Neutrophil (primary cell): ENCODE measurements around the gene MT1M.
"Not testable (repeated sequence)": the region's sequence is repeated elsewhere in the genome, so short reads cannot be mapped to it uniquely, and the experiment has no call there.

Experiments
- H3K27ac ChIP-seq: fragments of 200-600 bp; sonication (generic); 2 replicates; pipeline ENCODE4 v1.5.1; 2016; ENCODE audit warnings: mild to moderate bottlenecking, moderate library complexity
- H3K27me3 ChIP-seq: fragments of 200-600 bp; sonication (generic); 2 replicates; pipeline ENCODE4 v1.6.0; 2016; ENCODE audit warnings: mild to moderate bottlenecking
- H3K36me3 ChIP-seq: fragments of 200-600 bp; sonication (generic); 2 replicates; pipeline ENCODE4 v1.5.1; 2017
- H3K4me1 ChIP-seq, 2 experiments: fragments of 200-600 bp in 1 of 2; sonication (generic) in 1 of 2; 1 replicate in 1 of 2; 2 replicates in 1 of 2; pipeline versions ENCODE4 v1.5.1 to v1.6.1; 2013 to 2016; ENCODE audit warnings: low read depth in 1 of 2, low read length in 1 of 2, mild to moderate bottlenecking in 1 of 2, moderate library complexity in 1 of 2; ENCODE audit not compliant: control insufficient read depth in 1 of 2, insufficient read depth in 1 of 2
- H3K4me3 ChIP-seq, 2 experiments: fragments of 200-600 bp in 1 of 2; sonication (generic) in 1 of 2; 1 replicate in 1 of 2; 2 replicates in 1 of 2; pipeline ENCODE4 v1.5.1; 2013 to 2016; ENCODE audit warnings: low read depth in 1 of 2, low read length in 1 of 2, mild to moderate bottlenecking in 1 of 2, moderate library complexity in 1 of 2
- H3K9me3 ChIP-seq: fragments of 200-600 bp; sonication (generic); 2 replicates; pipeline ENCODE4 v1.5.1; 2016
- TF ChIP-seq, protein P1 (sequence below): fragments of 200-600 bp; sonication (generic); IDR thresholded peaks from 2 replicates; pipeline ENCODE4 v1.5.1; 2016; ENCODE audit warnings: antibody characterized with exemption

MT1M gene

DNA sequence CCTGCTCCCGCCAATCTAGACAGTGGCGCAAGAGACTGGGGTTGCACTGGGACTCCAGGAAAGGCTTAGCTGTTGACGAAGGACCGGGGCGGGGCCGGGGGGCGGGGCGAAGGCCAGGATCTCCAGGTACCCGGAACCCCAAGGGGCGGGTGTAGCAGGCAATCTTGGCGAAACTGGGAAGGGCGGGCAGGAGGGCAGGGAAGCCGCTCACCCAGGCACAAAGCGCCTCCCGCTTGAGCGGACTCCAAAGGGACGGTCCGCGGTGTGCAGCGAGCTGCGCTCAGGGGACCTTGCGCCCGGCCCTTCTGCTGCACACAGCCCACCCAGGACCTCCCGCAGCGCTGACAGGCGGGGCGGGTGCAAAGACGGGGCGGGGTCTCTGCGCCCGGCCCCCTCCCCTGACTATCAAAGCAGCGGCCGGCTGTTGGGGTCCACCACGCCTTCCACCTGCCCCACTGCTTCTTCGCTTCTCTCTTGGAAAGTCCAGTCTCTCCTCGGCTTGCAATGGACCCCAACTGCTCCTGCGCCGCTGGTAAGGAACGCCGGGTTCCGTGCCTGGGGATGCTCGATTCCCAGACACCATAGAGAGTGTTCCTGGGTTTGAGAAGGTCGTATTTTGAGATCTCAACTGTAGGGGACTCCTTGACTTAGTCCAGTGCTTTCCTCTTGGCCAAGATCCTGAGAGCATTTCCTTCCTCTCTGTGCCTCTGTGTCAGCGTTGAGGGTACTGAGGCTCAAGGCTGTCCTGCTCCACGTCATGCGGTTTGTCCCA, 25.3 kb downstream of the MT1M start, which contains the start of gene MT1F:
Gene MT1F, plus strand, starts transcription at position 405 of the 772 bp plus-strand sequence. Its CDS starts 100 bp downstream, at position 505.
- TF ChIP-seq, protein P1, sequence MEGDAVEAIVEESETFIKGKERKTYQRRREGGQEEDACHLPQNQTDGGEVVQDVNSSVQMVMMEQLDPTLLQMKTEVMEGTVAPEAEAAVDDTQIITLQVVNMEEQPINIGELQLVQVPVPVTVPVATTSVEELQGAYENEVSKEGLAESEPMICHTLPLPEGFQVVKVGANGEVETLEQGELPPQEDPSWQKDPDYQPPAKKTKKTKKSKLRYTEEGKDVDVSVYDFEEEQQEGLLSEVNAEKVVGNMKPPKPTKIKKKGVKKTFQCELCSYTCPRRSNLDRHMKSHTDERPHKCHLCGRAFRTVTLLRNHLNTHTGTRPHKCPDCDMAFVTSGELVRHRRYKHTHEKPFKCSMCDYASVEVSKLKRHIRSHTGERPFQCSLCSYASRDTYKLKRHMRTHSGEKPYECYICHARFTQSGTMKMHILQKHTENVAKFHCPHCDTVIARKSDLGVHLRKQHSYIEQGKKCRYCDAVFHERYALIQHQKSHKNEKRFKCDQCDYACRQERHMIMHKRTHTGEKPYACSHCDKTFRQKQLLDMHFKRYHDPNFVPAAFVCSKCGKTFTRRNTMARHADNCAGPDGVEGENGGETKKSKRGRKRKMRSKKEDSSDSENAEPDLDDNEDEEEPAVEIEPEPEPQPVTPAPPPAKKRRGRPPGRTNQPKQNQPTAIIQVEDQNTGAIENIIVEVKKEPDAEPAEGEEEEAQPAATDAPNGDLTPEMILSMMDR: no peak

DNA sequence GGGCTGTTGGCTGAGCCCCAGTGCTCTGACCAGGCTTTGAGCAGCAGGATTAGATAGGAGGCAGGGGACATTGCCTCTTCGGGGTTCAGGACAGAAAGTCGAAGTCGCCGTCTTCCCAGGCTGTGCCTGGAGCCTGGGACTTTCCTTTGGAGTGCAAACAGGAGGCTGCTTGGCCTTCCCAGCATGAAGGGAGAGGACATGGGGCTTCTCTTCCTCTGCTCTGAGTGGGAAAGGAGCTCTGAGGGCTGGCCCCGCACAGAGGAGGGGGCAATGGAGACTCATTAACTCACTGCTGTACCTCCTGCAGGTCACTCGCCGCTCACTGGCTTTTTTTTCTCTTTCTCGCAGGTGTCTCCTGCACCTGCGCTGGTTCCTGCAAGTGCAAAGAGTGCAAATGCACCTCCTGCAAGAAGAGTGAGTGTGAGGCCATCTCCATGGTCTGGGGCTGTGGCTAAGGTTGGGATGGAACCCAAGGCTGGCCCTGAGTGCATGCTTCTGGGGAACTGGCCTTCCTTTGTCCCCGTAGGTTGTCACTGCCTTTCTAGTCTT, 25.9 kb downstream of the MT1M start:
- H3K9me3 ChIP-seq: no peaks in the 10 kb centered on the region
- H3K27me3 ChIP-seq: peaks cover 81% of the 10 kb centered on the region
- TF ChIP-seq, protein P1: no peak
- peaks cover 9 to 14% of the 10 kb centered on the region in 2 experiments for H3K4me1 ChIP-seq
- H3K4me3 ChIP-seq: peak overlapping the region; percentile 56 to 72
- no peaks in the 10 kb centered on the region for H3K36me3 ChIP-seq
- H3K27ac ChIP-seq: no peak overlapping the region

More for the DNA sequence above, 25.3 kb downstream of the MT1M start, which contains the start of gene MT1F:
- no peaks in the 10 kb centered on the region for H3K9me3 ChIP-seq
- peaks cover 9 to 14% of the 10 kb centered on the region in 2 experiments for H3K4me1 ChIP-seq
- peaks cover 81% of the 10 kb centered on the region for H3K27me3 ChIP-seq
- peak within 1 kb of the TSS; percentile 56 to 72 for H3K4me3 ChIP-seq
- H3K27ac ChIP-seq: no peak within 1 kb of the TSS
- no peaks in the 10 kb centered on the region for H3K36me3 ChIP-seq

DNA sequence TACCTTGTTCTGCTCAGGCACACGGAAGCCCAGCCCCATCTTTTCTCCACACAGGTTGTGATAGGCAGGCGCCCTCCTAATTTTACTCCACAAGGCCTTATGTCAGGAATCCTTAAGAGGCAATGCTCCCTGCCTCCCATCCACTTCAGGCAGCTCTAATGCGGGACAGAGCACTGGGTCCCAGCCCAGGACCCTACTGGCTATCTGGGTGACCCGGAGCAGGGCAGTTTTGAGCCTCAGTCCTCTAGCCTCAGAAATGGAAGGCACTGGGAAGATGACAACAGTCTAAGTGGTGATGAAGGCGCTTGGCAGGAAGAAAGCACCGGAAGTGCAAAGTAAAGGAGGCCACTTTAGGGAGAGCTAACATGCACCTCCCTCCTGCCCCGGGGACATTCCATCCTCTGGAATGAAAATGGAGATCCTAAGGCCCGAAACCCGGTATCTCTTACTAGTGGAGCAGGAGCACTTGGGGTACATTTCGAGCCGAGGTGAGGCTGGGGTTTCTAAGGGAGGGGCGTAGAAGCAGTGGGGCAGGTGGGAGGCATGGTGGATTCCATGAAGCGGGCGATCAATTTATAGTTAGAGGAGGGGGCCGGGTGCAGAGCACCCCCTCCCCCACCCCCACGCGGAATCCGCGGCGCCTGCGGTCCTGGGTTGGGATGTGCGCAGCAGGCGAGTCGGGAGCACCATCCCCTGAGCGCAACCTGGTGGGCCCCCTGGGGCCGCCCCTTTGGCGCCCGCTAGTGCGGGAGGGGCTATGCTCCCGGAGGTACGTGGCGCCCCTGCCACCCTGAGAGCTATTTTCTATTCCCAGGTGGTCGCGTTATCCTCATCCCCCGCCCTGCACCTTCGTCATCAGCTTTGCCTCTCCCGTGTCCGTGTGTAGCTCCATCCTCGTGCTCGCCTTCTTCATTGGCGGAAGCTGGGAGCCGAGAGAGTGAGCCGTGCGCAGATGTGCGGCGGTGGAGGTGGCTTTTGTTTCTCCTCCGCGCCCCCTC, 30.2 kb downstream of the MT1M start:
- Histone ChIP-seq H3K36me3 (no peaks in the 10 kb centered on the region), H3K27me3 (peaks cover 89% of the 10 kb centered on the region), H3K4me3 (no peak overlapping the region), H3K27ac (no peak overlapping the region), H3K9me3 (no peaks in the 10 kb centered on the region), H3K4me1 (peaks cover 8 to 10% of the 10 kb centered on the region in 2 experiments)
- TF ChIP-seq, protein P1: no peak

DNA sequence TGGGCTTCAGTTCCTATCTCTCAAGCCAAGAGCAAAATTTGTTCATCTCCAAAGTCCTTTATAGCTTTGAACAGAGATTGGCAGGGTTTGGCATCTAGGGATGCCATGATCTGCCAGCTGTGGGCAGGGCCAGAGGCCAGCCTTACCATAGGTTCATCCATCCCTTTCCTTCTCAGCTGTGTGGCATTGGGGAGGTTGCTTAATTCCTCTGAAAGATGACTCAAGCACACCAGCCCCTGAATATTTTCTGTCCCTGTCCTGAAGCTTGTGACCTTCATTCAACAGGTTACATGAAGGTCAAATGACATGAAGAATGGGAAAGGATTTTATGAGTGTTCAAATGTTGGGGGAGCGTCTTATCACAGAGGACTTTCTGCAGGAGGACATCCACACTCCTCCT, 32.0 kb downstream of the MT1M start:
- H3K36me3 ChIP-seq: no peaks in the 10 kb centered on the region
- no peak overlapping the region for H3K4me3 ChIP-seq
- H3K9me3 ChIP-seq: no peaks in the 10 kb centered on the region
- no peak overlapping the region for H3K27ac ChIP-seq
- H3K4me1 ChIP-seq: no peaks in the 10 kb centered on the region
- H3K27me3 ChIP-seq: peaks cover 98% of the 10 kb centered on the region
- TF ChIP-seq, protein P1: no peak

DNA sequence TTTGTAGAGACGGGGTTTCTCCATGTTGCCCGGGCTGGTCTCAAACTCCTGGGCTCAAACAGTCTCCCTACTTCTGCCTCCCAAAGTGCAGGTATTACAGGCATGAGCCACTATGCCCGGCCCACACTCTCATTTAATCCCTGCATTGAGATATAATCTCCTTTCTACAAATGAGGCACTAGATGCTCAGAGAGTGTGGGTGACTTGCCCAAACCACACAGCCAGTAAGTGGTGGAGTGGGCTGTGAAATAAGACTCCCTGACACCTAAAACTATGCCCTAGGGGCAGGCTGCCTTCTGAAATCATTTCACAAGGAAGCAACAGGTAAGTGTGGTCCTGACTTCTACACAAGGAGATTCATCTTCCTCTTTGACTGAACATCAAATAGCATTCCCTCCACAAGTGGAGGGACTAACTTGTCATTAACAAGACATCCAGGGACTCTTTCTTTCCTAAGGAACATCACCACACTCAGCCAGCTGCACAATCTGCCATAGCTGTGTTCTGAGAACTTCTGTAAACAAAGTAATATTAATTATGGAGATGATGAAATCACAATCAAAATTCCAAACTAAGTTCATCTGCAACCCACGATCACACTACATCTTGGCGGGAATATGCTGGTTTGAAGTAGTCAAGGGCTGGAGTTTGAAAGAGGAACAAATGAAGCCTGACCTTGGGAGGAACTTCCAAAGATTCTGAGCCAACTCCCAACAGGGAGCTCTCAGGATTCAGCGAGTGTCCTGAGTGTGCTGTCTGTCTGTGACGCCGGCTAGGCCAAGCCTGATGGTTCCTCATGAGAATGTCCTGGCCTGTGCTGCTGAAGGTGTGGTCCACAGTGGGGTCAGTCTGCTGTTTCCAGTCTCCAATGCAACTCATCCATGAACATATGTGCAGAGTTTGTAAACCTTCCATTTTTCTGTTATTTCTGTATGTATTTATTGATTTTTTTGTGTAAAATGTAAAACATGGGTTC, 33.1 kb downstream of the MT1M start:
- not testable (repeated sequence) for H3K4me3 ChIP-seq, H3K36me3 ChIP-seq, H3K27ac ChIP-seq, H3K4me1 ChIP-seq, H3K9me3 ChIP-seq
- peaks cover 100% of the 10 kb centered on the region for H3K27me3 ChIP-seq
